ENCODE data around the gene MOV10L1.
"Not testable (repeated sequence)": the region's sequence is repeated elsewhere in the genome, so short reads cannot be mapped to it uniquely, and the experiment has no call there.

Gene MOV10L1

DNA sequence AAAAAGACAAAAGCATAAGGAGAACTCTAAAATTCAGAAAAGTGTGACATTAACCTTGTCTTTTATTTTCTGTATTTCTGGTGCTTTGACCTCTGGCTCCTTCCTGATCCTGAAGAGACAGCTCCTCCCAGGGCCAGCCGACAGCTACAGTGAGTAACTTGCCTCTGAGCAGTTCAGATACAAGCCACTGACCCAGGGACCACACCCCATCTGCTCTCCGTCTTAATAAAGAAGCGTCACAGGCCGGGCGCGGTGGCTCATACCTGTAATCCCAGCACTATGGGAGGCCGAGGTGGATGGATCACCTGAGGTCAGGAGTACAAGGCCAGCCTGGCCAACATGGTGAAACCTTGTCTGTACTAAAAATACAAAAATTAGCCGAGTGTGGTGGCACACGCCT lies 11.0 kb upstream of the MOV10L1 start:
- no peak for DNase-seq

DNA sequence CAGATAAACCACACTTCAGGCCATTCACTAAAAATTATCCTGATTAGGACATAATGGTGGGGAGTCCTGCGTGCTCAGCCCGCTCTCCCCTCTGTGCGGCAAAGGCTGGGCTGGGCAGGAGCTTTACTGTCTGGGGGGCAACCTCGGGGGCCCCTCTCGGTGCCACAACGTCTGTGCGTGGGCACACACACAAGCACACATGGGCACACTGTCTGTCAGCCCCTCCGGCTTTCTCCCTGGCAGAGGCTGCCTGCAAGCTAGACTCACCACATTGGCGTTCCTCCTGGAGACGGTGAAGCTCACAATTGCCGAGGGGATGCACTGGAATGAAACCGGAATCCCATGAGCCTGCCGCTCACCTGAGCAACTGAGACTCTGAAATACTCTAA lies 9.7 kb upstream of the MOV10L1 start:
- no peak for DNase-seq

DNA sequence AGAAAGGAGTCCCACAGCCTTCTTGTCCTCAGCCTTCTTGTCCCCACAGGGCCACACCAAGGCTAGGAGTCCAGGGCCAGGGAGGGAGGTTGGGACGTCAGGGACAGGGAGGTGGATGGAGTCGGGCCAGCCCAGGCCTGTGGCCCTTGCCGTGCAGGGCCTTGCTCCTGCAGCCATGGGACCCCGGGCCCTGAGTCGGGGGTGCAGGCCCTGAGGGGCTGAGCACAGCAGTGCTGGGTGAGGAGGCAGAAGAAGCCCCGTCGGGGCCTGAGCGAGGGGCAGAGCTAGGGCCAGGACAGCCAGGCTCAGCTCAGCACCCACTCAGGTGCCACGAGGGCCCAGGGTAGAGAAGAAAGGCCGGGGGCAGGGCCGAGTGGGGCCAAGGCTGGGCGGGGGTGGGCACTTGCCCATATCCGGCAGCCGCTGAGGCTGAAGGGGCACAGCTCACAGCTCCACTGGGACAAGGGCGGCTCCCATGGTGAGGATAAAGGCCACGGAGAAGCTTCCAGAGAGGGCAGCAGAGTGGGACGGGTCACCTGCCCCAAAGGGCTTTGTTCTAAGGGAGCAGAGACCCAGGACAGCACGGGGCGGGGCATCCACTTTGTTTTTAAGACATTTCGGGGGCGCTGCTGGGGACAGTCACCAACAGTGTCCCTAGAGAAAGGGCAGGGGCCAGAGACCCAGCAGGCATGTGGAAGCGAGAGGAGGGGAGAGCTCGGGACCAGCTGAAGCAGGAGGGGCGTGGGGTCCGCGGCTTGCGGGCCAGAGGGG lies 8.2 kb upstream of the MOV10L1 start:
- DNase-seq: no peak

DNA sequence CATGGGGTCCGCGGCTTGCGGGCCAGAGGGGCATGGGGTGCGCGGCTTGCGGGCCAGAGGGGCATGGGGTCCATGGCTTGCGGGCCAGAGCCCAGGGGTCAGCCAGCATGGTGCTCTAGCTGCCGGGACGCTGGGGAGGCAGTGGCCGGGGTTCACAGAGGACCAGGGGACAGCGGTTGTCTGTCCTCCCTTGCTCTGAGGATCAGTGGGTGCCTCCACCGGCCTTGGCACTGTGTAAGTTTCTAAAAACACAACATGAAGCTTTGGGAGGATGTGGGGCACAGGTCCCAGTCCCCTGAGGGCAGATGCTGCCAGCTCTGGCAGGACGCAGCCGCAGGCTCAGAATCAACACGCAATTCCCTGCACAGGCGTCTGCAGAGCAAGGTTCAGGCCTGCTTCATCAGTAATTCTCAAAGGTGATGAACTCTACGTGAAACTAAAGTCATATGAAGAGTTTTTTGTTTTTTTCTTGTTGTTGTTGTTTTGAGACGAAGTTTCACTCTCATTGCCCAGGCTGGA lies 7.5 kb upstream of the MOV10L1 start:
- no peak for DNase-seq

DNA sequence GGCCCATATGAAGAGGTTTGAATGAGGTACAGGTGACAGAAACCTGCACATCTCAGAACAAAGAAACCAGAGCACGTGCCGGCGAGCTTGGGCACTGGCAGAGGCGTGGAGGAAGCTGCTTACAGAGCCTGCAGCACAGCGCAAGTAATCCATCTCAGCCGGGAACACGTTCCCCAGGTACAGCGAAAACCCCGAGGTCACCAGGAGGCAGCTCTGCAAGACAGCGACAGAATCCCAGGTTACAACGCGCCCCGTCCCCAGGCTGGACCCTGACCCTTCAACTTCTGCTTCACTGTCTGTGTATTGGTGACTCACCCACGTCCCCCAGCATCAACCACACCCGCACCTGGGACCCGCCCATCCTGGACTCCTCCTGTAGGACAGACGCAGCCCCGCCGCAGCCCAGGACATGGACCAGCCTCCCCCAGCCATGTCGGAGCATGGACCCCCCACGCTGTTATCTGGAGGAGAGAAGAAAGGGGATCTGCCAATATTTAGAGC lies 6.8 kb upstream of the MOV10L1 start:
- no peak for DNase-seq

DNA sequence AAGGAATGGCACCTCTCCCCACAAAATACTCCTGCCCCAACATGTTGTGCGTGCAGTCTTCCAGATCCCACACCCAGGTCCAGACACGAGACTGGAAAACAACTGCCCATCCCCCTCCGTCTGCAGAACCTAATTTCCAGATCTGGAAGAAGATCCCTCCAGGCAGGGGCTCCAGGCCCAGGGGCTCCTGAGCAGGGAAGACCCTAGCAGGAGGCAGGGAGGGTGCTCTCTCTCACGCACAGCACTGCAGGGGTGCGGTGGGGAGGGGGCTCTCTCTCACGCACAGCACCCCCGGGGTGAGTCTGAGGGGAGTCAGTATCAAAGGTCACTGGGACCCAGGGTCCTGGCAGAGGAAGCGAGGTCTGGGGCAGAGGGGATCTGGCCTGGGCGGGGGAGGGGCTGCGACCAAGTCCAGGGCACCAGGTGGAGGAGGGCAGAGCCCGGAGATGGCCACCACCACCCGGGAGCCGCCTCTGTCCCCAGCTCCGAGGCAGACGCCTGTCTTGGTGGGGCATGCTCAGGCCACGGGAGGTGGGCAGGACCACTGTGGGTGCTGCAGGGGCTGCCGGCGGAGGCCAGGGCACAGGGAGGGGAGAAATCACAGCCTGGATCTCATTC lies 6.2 kb upstream of the MOV10L1 start:
- no peak for DNase-seq

DNA sequence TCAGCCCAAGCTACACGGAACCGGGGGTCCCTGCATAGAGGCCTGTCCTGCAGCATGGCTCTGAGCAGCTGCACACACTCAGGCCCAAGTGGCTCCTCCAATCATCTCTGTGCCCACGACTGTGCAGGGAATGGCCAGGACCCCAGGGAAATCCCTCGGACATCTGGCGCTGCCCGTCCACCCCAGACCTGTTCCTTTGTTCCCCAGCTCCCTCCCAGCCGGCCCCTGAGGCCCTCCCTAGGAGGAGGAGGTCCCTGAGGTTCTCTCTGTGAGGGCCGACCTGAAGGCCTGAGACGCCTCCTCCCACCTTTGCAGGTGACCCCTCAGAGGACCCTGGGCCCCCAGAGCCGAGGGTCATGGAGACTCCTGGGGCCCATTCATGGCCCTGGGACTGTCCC lies 5.7 kb upstream of the MOV10L1 start:
- DNase-seq: no peak

DNA sequence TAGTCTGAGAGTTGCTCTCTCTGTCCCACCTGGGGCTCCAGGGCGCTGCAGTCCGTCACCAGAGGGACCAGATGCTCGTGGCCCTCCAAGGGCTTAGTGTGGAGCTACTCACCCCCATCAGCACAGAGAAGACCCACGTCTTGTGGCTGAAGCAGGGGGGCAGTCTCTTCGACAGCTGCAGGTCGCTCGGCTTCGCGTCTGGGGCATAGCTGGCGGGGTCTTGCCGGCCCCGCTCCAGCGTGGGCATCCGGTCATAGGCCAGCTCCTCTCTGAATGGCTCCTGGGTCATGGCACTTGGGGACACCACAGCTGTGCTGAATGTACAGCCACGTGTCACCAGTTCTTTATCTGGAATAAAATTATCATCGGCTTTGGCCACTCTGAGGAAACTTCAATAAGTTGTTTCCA lies 5.2 kb upstream of the MOV10L1 start:
- DNase-seq: peak; percentile 16

DNA sequence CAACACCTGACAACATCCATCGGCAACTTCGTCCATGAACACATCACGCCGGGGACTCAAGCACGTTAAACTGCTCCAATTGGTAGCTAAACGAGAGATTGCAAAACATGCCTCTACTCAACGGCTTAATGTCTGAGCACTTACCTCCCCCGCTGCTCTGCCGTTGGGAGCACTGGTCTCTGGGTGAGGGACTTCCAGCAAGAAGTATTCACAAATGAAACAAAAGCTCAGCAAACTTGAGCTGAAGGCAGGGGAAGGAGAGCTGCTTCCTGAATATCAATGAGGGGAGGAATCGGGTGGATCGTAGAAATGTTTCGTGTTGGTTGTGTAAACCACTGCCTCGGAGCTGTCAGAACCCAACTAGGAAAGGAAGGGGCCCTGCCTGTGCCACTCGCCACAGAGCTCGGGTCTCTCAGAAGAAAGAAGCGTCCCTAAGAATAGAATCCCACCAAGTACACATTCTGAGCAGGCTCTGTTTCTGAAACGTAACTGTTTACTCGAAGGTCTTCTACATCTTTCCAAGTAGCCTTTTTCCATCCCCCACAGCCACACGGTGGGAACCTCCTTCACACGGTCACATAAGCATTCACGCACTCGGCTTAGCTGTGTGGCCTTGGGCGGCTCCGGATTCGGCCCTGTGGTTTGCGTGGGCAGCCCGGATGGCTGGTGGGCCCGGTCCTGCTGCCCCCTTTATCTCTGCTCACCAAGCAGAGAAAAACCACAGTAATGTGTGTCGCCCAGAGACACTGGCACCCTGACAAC lies 4.4 kb upstream of the MOV10L1 start, which contains the start of gene MLC1:
MLC1 (minus strand) TSS at position 216 of the 762 bp plus-strand sequence. CDS start 524 bp downstream, outside the sequence.
- peak; percentile 92 for DNase-seq

DNA sequence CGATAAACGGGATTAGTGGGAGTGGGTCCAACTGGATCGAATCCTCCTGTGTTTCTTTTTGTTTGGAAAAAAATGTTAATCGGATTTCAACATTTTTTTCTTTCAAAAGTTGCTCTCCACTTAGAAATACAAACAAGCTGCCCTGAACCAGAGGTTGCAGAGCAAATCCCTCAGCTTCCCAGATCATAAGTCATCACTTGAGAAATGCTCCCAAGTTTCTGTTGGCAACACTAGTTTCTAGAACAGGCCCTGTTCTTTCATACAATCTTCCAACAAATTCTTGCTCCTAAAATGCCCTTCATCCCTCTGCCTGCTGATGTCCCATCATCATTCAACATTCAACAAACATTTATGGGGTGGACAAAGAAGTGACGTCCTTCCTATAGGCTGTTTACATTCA lies 3.3 kb upstream of the MOV10L1 start:
- no peak for DNase-seq

DNA sequence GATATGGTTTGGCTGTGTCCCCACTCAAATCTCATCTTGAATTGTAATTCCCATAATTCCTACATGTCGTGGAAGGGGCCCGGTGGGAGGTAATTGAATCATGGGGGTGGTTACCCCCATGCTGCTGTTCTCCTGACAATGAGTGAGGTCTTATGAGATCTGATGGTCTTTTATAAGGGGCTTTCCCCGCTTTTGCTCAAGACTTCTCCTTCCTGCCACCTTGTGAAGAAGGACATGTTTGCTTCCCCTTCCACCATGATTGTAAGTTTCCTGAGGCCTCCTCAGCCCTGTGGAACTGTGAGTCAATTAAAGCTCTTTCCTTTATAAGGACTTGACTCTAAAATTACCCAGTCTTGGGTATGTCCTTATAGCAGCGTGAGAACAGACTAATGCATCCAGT lies 2.8 kb upstream of the MOV10L1 start:
- DNase-seq: not testable (repeated sequence)

DNA sequence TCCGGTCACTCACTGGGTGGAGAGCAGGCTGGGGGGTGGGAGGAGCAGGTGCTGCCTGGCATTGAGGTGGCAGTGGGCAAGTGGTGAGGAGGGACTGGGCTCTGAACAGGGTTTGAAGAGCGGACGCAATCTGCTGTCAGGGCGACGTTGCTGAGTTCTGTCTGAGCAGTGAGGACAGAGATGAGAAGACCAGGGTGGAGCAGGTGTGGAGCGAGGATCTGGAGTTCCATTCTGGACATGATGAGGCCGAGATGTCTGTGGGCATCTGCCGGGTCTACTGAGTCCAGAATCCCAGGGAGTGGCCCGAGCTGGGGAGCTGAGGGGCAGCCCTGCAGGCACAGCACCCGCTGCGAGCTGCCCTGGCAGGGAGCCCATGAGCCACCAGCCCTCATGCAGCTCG lies 2.2 kb upstream of the MOV10L1 start:
- DNase-seq: no peak

DNA sequence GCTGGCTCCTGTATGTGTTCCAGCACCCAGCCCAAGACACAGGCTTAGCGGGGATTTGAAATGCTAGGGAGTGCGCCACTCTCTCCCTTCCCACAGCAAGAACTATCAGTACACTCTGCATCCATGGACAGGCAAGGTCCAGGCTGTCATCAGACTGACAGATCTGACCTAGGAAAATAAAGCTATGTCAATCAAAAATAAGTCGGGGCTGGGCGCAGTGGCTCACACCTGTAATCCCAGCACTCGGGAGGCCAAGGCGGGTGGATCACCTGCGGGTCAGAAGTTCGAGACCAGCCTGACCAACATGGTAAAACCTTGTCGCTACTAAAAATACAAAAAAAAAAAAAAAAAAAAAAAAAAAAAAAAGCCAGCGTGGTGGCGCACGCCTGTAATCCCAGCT lies 1.7 kb upstream of the MOV10L1 start:
- no peak for DNase-seq

DNA sequence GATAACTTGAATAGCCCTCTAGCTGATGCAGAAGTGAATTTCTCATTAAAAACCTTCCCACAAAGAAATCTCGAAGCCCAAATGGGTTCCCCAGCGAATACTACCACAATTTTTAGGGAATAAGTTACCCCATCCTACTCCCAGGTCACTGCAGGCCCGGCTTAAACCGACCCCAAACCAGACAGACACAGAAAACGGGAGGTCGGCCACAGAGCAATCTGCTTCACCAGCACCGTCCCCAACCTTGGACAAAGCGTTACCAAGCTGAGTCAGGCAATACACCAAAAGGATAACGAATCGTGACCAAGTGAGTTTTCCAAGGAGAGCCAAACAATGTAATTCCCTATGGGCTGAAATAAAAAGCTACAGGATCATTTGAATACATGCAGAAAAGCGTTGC lies 575 bp upstream of the MOV10L1 start:
- DNase-seq: no peak

DNA sequence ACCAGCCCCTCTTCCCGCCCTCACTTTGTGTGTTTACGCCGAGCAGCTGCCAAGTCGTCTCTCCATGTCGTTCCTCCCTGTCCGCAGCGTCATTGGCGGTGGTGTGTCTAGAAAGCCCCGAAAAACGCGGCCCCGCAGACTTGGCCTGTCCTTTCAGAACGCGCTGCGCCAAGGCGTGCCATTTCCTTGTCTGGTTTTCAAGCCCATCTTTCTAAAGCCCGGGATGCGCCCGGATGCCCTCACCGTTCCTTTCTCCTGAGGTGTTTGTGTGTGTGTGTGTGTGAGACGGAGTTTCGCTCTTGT lies 557 bp downstream of the MOV10L1 start:
- no peak for DNase-seq

DNA sequence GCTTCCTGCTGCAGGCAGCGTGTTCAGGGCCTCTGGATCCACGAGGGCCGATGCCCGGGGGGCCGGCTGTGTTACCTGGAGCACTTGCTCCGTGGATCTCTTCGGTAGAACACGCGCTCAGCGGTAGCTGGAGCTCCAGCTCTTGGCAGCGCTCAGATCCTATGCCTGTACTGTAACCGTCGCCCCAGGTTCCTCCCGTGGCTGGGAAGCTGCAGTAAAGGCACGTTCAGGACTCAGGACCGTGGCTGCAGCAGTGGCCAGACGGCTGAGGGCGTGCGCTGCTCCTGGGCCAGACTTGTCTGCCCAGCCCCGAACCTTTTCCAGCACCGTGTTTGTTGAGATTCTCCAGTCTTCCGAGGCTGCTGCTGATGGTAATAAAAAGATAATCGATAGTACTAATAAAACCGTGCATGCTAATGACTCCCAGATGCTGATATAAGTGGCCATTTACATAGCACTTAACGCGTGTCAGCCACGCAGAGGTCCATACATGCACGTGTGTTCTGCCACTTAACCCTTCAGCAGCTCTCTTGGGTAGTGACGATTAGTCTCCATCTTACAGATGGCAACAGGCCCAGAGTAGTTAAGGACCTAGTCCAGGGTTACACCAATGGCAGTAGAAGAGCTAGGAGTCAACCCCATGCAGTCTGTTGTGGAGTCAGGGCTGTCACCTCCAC lies 1.4 kb downstream of the MOV10L1 start:
- no peak for DNase-seq

DNA sequence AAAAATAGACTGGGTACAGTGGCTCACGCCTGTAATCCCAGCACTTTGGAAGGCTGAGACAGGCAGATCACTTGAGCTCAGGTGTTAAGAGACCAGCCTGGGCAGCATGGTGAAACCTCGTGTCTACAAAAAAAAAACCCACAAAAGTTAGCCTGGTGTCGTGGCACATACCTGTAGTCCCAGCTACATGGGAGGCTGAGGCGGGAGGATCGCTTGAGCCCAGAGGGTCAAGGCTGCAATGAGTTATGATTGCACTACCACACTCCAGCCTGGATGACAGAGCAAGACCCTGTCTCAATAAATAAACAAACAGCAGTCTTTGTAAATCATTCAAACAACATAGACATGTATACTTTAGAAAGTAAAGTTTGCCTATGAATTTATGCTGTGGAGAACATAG lies 2.5 kb downstream of the MOV10L1 start:
- DNase-seq: no peak

DNA sequence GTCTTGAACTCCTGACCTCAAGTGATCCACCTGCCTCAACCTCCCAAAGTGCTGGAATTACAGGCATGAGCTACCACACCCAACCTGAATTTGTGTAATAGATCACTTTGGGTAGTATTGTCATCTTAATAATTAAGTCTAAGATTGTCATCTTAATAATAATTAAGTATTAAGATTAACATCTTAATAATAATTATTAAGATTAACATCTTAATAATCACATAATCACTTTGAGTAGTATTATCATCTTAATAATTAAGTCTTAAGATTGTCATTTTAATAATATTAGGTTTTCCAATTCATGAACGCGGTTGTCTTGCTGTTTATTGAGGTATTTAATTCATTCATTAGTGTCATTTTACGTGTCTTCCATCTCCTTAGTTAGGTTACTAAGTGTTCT lies 8.2 kb downstream of the MOV10L1 start:
- no peak for DNase-seq

DNA sequence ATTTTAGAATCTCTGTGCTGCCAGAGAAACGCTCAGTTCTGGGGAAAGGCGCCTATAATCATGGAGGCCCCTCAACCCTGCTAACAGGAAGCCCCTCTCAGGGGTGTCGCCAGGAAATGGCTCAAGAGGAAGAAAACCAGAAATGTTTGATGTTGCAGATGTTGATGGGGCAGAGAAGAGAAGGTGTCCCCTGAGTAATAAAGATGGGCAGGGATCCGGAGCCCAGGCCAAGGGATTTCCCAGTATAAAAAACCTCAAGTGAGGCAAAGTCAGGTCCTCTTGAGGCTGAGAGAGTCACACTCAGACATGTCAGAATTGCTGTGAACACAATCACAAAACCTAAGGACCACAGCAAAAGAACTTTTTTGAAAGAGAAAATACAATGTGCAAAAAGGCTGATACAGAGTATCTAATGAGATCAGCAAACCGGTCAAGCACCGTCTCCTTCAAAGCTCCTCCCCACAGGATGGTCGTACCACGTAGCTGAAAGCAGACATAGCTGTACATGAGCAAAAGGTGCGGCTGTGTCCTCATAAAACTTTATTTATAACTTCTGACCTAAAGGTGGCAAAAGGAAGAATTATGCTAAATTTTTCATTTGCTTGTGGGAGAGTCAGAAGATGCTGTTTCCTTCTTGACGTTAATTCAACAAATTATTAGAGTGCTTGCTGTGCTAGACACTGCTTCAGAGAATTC lies 12.2 kb downstream of the MOV10L1 start:
- no peak for DNase-seq

DNA sequence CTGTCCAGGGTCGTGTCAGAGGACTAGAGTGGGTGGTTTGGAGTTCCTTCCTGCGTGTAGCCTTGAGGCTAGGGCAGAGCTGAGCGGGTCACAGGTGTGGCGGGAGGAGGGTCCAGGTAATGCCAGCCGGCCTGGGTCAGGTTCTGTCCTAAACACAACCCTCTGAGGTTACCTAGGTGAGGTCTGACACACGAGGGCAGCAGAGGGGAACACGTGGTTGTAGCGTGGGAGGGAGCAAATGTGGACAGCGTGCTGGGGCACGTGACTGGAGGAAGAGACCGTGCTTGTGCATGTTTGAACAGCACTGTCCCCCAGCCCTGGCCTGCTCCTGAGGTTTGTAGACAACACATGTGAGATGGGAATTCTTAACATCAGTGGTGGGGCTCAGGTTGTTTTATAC lies 13.1 kb downstream of the MOV10L1 start:
- DNase-seq: no peak

DNA sequence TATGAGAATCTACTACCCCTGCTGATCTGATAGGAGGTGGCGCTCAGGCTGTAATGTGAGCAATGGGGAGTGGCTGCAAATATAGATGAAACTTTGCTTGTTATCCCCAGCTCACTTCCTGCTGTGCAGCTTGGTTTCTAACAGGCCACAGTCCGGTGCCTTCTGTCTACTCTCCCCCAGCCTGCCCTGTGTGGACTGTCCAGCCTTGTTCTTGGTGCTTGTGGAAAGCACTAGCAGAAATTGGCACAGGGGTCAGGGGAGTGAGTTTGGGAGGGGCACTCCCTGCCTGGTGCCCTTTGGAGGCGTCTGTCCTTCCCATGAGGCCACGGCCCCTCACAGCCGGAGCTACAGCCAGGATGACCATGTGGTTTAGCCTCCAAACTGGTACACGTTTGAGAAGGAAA lies 14.3 kb downstream of the MOV10L1 start:
- DNase-seq: no peak
